DMS 273 (cell line): Measurements from ENCODE around the gene FAM171A1.
"Not testable (repeated sequence)": the region's sequence is repeated elsewhere in the genome, so short reads cannot be mapped to it uniquely, and the experiment has no call there.

Experiments
- DNase-seq: peaks from one replicate; lab custom pipeline; 2025; ENCODE audit not compliant: unreplicated experiment; lab: John Stamatoyannopoulos, UW

Gene FAM171A1

DNA sequence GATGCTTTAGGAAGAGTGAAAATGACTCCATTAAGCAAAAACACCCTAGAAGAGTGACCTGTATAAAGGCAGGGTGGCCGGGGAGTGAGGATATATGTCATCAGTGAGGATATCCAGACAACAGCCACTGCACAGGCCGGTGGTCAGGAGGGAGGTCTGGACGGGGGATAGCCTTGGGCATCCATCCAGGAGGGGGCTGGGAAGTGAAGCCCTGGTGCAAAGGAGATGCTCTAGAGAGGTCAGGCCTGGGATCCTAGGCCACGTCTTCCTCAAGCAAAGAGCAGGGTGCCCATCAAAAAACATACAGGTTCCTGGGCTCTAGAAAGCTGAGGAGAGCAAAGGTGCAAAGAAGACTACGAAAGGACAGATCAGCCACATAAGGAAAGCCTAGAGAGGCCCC, 25.6 kb downstream of the FAM171A1 start:
- DNase-seq: no peak

DNA sequence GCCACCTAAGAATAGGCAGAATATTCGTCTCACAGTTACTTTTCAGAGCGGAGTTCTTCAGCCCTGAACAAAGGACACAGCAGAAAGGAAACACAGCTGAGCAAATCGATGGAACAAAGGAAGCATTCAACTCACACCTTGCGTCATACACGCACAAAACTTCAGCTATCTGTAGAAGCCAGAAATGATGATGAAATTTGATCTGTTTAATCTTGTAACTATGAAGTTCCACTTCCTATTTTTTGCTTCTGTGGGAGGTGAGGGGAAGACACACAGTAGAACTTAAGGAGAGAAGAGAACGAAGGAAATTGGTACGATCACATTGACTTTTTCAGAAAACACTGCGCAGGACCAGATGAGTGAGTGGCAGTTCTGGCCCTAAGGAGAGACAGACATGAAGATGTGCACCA, 26.2 kb downstream of the FAM171A1 start:
- DNase-seq: no peak

DNA sequence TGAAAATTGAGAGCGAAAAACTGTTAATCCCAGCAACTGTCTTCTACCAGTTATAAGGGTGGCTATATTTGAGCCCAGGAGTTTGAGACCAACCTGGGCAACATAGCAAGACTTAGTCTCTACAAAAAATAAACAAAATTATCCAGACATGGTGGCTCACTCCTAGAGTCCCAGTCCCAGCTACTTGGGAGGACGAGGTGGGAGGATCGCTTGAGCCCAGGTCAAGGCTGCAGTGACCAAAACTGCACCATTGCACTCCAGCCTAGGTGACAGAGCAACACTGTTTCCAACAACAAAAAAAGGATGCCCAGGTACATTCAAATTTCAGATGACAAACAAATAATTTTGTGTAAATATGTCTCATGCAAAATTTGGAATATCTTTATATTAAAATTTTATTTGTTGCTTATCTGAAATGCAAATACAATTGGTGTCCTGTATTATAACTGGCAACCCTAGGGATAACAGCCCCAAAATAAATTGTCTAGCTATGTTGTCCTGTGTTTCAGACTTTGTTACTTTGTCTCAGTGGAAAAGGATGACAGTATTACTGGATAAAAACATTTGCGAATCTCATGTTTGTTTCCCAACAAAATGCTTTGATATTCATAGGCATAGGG, 26.7 kb downstream of the FAM171A1 start:
- DNase-seq: no peak

DNA sequence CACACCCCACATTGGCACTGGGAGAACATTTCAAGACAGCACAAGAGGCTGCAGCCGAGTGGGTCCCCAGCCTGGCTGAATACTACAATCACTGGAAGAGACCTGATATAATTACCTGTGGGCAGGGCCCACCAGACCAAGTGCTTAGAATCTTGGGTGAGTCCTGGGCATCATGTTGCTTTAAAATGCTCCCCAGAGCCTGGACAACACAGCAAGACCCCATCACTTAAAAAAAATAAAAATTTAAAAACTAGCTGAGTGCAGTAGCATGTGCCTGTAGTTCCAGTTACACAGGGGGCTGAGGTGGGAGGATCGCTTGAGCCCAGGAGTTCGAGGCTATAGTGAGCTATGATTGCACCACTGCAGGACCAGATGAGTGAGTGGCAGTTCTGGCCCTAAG, 28.1 kb downstream of the FAM171A1 start:
- DNase-seq: no peak

DNA sequence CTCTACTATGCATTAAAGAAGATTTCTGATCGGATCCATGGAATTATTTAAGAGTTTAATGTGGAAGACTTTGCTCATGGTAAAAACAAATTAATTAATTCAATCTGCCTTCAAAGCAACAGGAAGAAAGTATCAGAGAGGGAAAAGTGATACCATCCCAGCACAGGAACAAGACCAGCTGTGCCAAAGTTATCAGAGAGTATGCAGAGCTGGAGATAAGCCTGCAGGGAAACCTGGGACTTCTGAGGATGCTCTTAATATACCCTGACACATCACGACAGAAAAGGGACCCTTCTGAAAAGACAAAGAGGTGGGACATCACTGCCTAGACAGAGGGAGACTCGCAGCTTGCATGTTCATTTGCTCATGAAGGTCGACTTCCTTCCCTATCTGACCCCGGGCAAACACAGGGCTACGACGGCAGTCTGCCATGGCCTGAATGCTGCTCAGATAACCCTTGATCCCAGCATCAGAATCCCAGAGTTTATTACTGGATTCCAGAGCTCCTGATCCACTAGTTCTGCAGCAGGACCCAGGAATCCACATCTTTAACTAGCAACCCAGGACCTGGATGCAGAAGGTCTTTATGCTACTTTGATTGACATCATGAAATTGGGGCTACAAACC, 29.5 kb downstream of the FAM171A1 start:
- no peak for DNase-seq

DNA sequence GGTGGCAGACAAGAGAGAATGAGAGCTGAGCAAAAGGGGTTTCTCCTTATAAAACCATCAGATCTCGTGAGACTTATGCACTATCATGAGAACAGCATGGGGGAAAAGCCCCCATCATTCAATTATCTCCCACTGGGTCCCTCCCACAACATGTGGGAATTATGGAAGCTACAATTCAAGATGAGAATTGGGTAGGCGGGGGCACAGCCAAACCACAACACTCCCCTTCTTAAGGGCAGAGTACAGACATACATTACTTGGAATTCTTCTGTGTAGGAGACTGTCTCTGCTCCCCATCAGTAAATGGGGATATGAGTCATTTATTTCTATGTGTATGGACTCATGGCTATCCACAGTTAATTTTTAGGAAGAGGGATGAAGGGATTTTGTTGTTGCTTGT, 31.2 kb downstream of the FAM171A1 start:
- no peak for DNase-seq

DNA sequence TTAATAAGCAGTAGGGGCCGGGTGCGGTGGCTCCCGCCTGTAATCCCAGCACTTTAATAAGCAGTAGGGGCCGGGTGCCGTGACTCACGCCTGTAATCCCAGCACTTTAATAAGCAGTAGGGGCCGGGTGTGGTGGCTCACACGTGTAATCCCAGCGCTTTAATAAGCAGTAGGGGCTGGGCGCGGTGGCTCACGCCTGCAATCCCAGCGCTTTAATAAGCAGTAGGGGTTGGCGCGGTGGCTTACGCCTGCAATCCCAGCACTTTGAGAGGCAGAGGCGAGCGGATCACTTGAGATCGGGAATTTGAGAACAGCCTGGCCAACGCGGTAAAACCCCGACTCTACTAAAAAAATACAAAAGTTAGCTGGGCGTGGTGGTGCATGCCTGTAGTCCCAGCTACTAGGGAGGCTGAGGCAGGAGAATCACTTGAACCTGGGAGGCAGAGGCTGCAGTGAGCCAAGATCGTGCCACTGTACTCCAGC, 33.6 kb downstream of the FAM171A1 start:
- DNase-seq: not testable (repeated sequence)

DNA sequence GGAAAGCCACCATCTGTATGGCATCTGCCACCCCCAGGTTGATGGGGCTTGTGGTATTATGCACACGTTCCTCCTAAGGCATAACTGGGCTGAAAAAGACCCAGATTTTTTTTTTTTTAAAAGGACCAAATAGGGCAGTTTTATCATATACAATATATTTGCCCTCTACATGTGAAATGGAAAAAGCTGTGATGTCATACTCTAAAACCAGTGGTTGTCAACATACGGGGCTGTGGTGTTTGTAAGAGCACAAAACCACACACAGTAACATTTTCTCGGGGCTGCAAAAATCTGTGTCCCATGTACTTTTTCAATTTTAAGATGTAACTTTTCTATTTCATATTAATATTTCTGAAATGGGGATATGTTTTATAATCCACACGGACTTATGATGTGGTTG, 34.9 kb downstream of the FAM171A1 start:
- DNase-seq: no peak

DNA sequence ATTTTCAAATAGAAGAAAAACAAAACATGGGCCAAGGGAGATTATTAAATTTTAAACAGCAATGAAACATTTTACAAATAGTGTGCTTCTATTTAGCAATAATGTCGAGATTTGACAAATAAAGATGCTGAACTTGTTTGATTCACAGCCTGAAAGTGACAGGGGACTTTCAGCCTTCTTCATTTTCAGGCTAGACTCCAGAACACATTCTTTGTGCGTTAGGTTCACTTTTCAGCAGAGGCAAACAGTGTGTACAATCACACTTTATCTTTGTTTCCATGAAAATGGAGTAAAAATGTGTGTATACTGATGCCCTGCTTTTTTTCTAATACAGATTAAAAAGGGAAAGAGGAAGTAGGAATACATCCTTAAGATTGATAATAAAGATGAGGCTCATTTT, 35.6 kb downstream of the FAM171A1 start:
- no peak for DNase-seq

DNA sequence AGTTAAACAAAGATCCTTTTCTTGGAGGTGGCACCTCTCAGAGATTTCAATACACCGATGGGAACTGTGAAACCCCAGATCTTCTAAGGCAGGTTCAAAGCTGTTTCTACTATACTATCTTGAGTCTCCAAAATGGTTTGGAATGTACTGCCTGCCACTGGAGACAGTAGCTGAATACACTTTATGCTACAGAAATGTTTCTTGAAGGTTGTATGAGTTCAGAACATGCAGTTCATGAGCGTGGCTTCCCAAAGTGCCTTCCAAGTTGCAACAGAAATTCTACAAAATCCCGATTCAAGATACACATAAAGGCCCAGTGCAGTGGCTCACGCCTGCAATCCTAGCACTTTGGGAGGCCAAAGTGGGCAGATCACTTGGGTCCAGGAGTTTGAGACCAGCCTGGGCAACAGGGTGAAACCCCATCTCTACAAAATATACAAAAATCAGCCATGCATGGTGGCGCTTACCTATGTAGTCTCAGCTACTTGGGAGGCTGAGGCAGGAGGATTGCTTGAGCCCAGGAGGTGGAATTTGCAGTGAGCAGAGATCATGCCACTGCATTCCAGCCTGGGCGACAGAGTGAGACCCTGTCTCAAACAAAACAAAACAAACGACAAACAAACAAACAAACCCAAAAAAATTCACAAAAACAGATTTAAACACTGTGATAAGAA, 36.3 kb downstream of the FAM171A1 start:
- no peak for DNase-seq

DNA sequence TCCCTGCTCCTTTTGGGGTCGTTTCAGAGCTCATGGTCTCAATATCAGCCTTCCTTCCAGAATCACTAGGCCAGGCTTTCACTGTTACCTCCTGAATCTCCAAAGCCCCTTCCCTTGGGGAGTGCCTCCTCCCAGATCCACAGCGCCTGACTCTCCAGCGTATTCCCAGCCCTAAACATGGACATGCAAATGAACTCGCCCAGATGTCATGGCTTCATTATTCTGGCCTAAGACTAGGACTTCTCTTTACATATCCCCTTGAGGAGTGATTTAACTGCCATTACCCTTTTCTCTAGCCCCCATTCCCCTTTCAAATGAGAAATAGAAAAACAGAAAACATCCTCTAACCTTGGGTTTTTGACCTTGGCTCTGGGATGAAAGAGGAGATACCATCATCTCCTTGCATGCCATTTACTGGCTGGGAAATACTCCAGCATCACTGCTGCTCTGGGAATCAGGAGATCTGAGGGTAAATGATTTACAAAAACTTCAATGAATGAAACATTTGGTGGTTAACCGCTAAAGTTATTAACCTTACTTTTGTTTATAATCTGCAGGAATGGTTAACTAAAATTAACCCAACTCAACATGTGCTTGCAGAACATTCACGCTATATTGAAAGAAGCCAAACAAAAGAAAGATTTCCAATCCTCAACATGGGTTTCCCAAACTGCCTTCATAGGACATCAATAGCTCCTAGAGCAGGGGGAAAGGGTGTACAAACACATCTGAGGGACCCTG, 37.0 kb downstream of the FAM171A1 start:
- DNase-seq: no peak

DNA sequence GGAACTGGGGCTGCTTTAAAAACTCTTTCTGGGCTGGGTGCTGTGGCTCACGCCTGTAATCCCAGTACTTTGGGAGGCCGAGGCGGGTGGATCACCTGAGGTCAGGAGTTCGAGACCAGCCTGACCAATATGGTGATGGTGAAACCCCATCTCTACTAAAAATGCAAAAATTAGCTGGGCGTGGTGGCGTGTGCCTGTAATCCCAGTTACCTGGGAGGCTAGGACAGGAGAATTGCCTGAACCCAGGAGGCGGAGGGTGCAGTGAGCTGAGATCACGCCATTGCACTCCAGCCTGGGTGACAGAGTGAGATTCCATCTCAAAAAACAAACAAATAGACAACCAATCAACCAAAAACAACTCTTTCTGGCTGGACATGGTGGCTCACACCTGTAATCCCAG, 37.9 kb downstream of the FAM171A1 start:
- DNase-seq: not testable (repeated sequence)

DNA sequence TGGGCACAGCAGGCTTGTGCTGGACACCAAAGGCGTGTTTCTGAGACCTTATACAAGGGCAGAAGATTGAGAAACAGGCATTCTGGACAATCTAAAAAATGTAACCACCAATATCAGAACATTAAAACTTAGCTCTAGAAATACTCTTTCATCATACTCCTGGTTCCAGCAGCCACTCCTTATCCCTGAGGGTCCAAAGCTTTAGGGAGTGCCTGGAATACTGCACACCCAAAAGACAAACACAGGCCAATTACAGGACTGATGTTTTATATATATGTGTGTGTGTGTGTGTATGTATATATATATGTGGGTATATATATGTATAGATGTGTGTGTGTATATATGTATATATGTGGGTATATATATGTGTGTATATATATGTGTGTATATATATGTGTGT, 39.6 kb downstream of the FAM171A1 start:
- no peak for DNase-seq

DNA sequence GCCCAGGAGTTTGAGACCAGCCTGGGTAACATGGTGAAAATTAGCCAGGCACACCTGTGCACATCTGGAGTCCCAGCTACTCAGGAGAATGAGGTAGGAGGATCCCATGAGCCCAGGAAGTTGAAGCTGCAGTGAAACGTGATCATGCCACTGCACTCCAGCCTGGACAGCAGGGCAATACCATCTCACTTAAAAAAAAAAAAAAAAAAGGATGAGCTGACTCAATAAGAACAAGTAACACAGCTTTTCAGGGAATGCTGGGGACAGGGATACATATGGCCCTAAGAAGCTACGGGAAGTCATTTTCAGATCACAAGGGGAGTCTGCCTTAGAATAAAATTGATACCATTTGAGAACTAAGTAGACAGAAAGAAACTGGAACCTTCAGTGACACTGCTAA, 41.7 kb downstream of the FAM171A1 start:
- DNase-seq: no peak

DNA sequence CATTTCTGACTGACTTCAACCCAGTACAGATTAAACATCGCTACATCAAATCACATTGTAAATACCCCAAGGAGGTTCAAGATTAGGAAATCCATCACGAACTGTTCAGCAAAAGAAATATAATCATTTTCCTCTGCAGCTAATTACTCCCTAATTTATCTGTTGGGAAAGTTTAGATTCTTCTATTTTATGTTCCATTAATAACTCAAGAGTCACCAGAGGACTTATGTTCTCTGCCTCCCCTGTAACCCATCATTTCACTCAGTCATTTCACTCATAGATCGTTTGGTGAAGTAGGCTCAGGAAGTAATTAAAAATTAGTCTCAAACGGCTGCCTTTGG, 45.2 kb downstream of the FAM171A1 start:
- DNase-seq: no peak

DNA sequence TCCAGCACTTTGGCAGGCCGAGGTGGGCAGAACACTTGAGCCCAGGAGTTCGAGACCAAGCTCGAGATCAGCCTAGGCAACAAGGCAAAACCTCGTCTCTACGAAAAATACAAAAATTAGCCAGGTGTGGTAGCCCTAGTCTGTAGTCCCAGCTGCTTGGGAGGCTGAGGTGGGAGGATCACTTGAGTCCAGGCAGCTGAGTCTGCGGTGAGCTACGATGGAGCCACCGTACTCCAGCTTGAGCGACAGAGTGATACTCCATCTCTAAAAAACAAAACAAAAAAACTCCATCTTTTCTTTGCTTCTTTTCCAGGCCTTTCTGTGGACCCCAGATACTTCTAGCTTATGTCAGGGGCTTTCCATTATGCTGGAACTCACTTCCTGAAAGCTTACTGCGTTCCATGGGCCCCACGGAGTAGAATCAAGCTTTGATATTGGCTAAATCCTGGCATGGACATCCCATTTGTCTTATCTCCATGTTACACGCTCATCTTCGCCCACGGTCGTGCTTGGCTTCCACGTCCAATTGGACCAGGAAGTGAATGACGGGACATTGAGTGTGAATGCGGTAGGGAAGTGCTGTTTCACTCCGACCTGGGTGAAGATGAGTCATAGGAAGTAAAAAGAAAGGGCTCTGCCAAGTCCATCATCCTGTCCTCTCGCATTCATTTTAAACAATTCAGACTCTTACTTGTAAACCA, 45.7 kb downstream of the FAM171A1 start:
- DNase-seq: no peak

DNA sequence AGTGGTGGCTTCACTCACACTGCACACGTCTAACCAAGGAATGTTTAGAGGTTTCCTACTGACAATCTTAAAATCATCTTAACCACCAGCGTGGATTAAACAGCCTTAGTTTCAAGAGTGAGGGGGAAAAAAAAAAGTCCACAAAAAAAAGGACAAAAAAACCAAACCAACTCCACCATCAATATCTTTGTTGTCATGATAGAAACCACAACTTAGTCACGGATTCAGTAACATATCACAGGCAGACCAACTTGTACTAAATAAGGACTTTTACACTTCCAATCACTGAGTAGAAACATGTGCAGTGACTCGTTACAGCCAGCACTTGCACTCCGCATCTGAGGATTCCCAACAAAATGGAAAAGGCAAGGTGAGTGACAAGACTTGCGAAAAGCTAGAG, 46.5 kb downstream of the FAM171A1 start:
- no peak for DNase-seq

DNA sequence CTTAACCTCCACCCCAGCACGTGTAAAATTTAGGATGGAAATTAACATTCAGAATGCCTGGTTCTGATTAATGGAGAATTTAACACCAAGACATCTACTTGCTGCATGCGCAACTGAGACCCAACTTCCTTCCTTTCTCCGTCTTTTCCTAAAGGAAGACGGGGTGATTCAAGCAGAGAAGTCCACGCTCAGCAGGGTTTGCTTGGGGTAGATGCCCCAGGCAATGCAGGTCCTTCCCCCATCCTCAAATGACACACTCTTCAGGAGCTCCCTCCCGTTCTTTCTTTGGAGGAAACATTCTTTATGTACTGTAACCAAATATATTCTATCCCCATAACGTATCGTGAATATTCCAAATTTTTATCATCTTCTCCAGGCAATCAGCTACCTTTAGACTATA, 47.0 kb downstream of the FAM171A1 start:
- DNase-seq: no peak

DNA sequence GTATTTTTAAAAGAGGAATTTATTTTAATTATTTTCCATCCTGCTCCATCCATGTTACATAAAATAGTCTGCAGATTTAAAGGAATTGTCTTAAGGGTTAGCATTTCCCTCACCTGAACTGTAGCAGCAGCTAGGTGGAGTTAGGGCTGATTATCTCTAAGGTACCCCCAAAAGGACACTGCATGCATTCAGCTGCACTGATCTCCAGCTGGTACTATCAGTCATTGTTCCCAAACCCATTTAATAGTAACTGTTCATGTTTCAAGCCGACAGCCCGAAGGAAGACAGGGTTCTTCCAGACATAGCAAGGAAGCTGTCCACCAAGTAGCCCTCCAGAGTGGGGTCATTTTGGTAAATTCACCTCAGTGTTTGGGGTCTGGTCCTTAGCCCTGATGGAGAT, 48.7 kb downstream of the FAM171A1 start:
- no peak for DNase-seq

DNA sequence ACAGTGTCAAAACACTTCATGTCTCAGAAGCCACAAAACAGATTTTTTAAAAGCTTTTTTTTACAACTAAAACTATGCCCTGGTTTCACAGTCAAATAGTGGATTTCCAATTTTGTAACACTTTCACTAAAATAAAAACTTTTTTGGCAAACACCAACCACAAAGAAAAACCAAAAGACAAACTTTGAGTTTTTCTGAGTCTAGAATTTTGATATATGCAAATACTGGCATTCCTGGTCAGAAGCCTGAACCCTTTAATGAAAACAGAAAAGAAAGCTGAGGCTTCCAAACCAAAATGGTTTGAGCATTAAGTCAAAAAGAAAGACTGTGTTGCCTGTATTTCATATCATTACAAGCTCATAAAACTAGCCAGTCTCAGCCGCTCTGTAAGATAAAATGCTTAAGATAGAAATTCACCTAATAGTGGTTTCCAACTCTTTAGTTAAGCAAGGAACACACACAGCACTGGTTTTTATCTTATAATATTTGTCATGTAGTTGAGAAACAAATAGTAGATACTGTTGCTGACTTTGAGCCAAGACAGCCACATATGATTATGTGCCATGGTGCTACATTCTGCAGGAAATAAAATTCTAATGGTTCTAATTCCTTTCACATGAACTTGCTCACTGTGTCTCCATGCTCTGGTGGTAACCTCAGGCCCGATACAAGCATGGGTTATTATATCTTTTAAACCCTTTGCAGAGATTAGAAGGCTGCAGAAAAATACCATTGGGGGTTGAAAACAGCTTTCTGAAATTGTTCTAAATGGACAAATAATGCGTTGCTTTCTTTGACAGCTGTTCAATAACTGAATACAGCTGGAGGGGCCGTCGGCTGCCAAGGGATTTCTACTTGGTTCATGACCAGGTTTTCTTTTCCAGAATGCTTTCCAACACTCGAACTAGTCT, 49.4 kb downstream of the FAM171A1 start:
- peak; percentile 44 for DNase-seq
